NCI-H510A (cell line): ENCODE data around the gene ZBTB20.

ENCODE experiments used
- DNase-seq: peaks from one replicate; lab custom pipeline; 2025; lab: John Stamatoyannopoulos, UW

Gene ZBTB20

GRCh38 chr3:114405202-114405990 is 741.7 kb downstream of the ZBTB20 start:
- no peak for DNase-seq

- no peak for DNase-seq
Measured at GRCh38 chr3:114404590-114404989, 742.5 kb downstream of the ZBTB20 start.

GRCh38 chr3:114402838-114403237 is 744.2 kb downstream of the ZBTB20 start:
- no peak for DNase-seq

GRCh38 chr3:114401346-114401745 is 745.7 kb downstream of the ZBTB20 start:
- no peak for DNase-seq

- DNase-seq, result no peak
Measured at GRCh38 chr3:114400371-114400770, 746.7 kb downstream of the ZBTB20 start.

GRCh38 chr3:114394551-114394950 is 752.5 kb downstream of the ZBTB20 start:
- DNase-seq, result no peak

GRCh38 chr3:114393367-114394072 is 753.6 kb downstream of the ZBTB20 start:
- DNase-seq, result no peak

- DNase-seq, result no peak
Measured at GRCh38 chr3:114392831-114393230, 754.3 kb downstream of the ZBTB20 start.

GRCh38 chr3:114389156-114389555 is 757.9 kb downstream of the ZBTB20 start:
- no peak for DNase-seq

GRCh38 chr3:114384558-114384903 is 762.6 kb downstream of the ZBTB20 start:
- no peak for DNase-seq

- no peak for DNase-seq
Measured at GRCh38 chr3:114383875-114384557, 763.1 kb downstream of the ZBTB20 start.

GRCh38 chr3:114380233-114380651 is 766.8 kb downstream of the ZBTB20 start:
- no peak for DNase-seq

- DNase-seq, result no peak
Measured at GRCh38 chr3:114379266-114379665, 767.8 kb downstream of the ZBTB20 start.

GRCh38 chr3:114378760-114379159 is 768.3 kb downstream of the ZBTB20 start:
- no peak for DNase-seq

- no peak for DNase-seq
Measured at GRCh38 chr3:114377426-114377825, 769.7 kb downstream of the ZBTB20 start.

- DNase-seq, result no peak
Measured at GRCh38 chr3:114376516-114377185, 770.4 kb downstream of the ZBTB20 start.

- DNase-seq, result no peak
Measured at GRCh38 chr3:114375608-114376421, 771.3 kb downstream of the ZBTB20 start.

GRCh38 chr3:114374433-114374990 is 772.6 kb downstream of the ZBTB20 start:
- DNase-seq, result no peak

- DNase-seq, result no peak
Measured at GRCh38 chr3:114370537-114371174, 776.4 kb downstream of the ZBTB20 start.

- DNase-seq, result no peak
Measured at GRCh38 chr3:114365909-114366308, 781.2 kb downstream of the ZBTB20 start.
